GM23338 (cell line): ENCODE data around the gene LRP1-AS. TPM values are rescaled to one million over a fixed set of nuclear protein-coding genes. Genes with fewer than 3 reads are reported as not detected.

ENCODE experiments used
- ATAC-seq: fragments of 200-7000 bp; cut with Tn5 transposase; 3 replicates; pipeline ENCODE4 v1.9.1; 2020
- DNase-seq: peaks from one replicate; pipeline ENCODE4 v3.0.0-alpha.2; 2015; ENCODE audit warnings: low spot score
- H2AFZ ChIP-seq: fragments of 200-600 bp; sonication (generic); 2 replicates; pipeline ENCODE4 v1.8.0; 2016; ENCODE audit warnings: antibody characterized with exemption, mild to moderate bottlenecking, moderate library complexity
- H3F3A ChIP-seq: fragments of 200-600 bp; sonication (generic); replicated peaks from 2 replicates; pipeline ENCODE4 v1.8.0; 2017; ENCODE audit warnings: antibody characterized with exemption, mixed run types, low read depth
- H3K27ac ChIP-seq: fragments of 200-600 bp; sonication (generic); 2 replicates; pipeline ENCODE4 v1.6.1; 2016; ENCODE audit warnings: low read depth
- H3K27me3 ChIP-seq: fragments of 200-600 bp; sonication (generic); 2 replicates; pipeline ENCODE4 v1.8.0; 2016; ENCODE audit warnings: mild to moderate bottlenecking, mixed run types, moderate library complexity; ENCODE audit not compliant: insufficient read depth
- H3K36me3 ChIP-seq: fragments of 200-600 bp; sonication (generic); 2 replicates; pipeline ENCODE4 v1.8.0; 2016; ENCODE audit warnings: mild to moderate bottlenecking; ENCODE audit not compliant: insufficient read depth
- H3K4me1 ChIP-seq: fragments of 200-600 bp; sonication (generic); 2 replicates; pipeline ENCODE4 v1.8.0; 2016; ENCODE audit warnings: mild to moderate bottlenecking, moderate library complexity; ENCODE audit not compliant: insufficient read depth
- H3K4me2 ChIP-seq: fragments of 200-600 bp; sonication (generic); 2 replicates; pipeline ENCODE4 v1.7.1; 2017; ENCODE audit warnings: mixed run types
- H3K4me3 ChIP-seq: fragments of 200-600 bp; sonication (generic); 2 replicates; pipeline ENCODE4 v1.6.1; 2016; ENCODE audit warnings: mixed run types
- H3K79me2 ChIP-seq: fragments of 200-600 bp; sonication (generic); replicated peaks from 2 replicates; pipeline ENCODE4 v1.8.0; 2017; ENCODE audit warnings: mild to moderate bottlenecking; ENCODE audit not compliant: insufficient read depth
- H3K9me2 ChIP-seq: fragments of 200-600 bp; sonication (generic); 2 replicates; pipeline ENCODE4 v1.8.0; 2017; ENCODE audit not compliant: insufficient read depth
- H4K20me1 ChIP-seq: fragments of 200-600 bp; sonication (generic); replicated peaks from 2 replicates; pipeline ENCODE4 v1.8.0; 2017; ENCODE audit warnings: mild to moderate bottlenecking; ENCODE audit not compliant: insufficient read depth
- H3K27ac Mint-ChIP-seq: 2 replicates; pipeline ENCODE4 v1.8.0; 2020; ENCODE audit warnings: inconsistent platforms, mild to moderate bottlenecking, moderate library complexity, mixed read lengths
- H3K27me3 Mint-ChIP-seq: 3 replicates; pipeline ENCODE4 v1.8.0; 2022; ENCODE audit warnings: low read depth, mild to moderate bottlenecking, moderate library complexity, mixed read lengths, inconsistent platforms; ENCODE audit not compliant: insufficient read depth, poor library complexity
- H3K36me3 Mint-ChIP-seq: 3 replicates; pipeline ENCODE4 v1.8.0; 2021; ENCODE audit warnings: low read depth, mild to moderate bottlenecking, inconsistent platforms, moderate library complexity, mixed read lengths
- H3K4me1 Mint-ChIP-seq: 3 replicates; pipeline ENCODE4 v1.8.0; 2020; ENCODE audit warnings: mild to moderate bottlenecking, inconsistent platforms, mixed read lengths
- H3K4me3 Mint-ChIP-seq: 3 replicates; pipeline ENCODE4 v1.8.0; 2021; ENCODE audit warnings: moderate library complexity, mild to moderate bottlenecking, inconsistent platforms, mixed read lengths
- H3K9me3 Mint-ChIP-seq: 3 replicates; pipeline ENCODE4 v1.8.0; 2020; ENCODE audit warnings: moderate library complexity, mild to moderate bottlenecking, inconsistent platforms, mixed read lengths
- EZH2phosphoT487 ChIP-seq: fragments of 200-600 bp; sonication (generic); IDR thresholded peaks from one replicate; pipeline ENCODE4 v1.8.1; 2018; ENCODE audit warnings: antibody characterized with exemption; ENCODE audit not compliant: unreplicated experiment
- STAT1 ChIP-seq: IDR thresholded peaks from one replicate; pipeline ENCODE4 v1.6.1; 2016; ENCODE audit warnings: antibody characterized with exemption; ENCODE audit not compliant: unreplicated experiment
- ZNF114 ChIP-seq: fragments of 250-450 bp; sonication (Bioruptor Pico); IDR thresholded peaks from 2 replicates; pipeline ENCODE4 v1.5.0; 2020; ENCODE audit warnings: mild to moderate bottlenecking, moderate library complexity
- polyA plus RNA-seq: library from polyadenylated mRNA; unstranded; fragments of >200 nt; fragmentation: Nextera tagmentation; extraction: Ambion mirVana; gene quantifications from 2 replicates; pipeline ENCODE4 v1.2.1, GENCODE V29; 2016
- total RNA-seq: library from RNA; depleted of rRNA; stranded (reverse); fragments of >200 nt; shearing (Covaris generic); gene quantifications from 2 replicates; pipeline ENCODE4 v1.2.3, GENCODE V29; 2014
- TF ChIP-seq, protein P1 (sequence below): fragments of 250-450 bp; sonication (Bioruptor Pico); IDR thresholded peaks from 2 replicates; pipeline ENCODE4 v1.5.0; 2020; ENCODE audit warnings: mild to moderate bottlenecking, moderate library complexity
- TF ChIP-seq, protein P2 (sequence below): IDR thresholded peaks from 2 replicates; pipeline ENCODE4 v1.6.1; 2016; ENCODE audit warnings: antibody characterized with exemption

LRP1-AS gene
- total and polyA plus RNA-seq, 2 experiments from 2014 or later = 0.86 TPM; not detected in 1

DNA sequence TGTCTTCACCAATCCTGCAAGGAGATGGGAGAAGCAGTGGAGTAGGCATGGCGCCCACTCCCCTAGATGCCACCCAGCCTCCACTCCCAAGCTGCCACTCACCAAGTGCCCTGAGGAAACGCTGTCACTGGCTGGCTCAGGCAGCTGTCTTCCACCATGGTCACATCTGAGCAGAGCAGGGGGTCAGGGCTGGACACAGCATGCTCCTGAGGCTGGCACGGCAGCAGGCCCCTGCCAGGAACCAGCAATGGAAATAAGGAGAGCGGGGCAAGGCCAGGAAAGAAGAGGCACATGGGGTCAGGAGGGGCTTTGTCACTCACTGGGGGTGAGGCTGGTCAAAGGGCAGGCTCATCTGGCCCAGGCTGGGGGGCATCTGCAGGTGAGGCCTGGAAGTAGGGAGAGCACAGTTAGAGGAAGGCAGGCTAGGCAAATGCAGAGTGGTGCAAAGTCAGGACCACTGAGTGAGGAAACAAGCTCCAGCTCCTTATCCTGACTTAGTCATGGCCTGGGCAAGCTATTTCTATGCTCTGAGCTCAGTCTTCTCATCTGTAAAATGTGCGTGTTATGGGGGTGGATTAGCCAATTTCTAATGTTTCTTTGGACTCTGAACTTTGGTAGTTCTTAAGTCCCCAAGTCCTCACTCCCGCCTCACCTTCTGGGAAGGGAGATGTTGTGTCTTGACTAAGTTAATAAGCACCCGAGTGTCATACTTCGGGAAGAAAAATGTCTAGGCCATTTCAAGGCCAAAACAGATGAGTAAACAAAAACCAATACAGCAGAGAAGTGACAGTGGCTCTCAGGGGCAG, 50.5 kb downstream of the LRP1-AS start (continued):
- TF ChIP-seq, protein P1, sequence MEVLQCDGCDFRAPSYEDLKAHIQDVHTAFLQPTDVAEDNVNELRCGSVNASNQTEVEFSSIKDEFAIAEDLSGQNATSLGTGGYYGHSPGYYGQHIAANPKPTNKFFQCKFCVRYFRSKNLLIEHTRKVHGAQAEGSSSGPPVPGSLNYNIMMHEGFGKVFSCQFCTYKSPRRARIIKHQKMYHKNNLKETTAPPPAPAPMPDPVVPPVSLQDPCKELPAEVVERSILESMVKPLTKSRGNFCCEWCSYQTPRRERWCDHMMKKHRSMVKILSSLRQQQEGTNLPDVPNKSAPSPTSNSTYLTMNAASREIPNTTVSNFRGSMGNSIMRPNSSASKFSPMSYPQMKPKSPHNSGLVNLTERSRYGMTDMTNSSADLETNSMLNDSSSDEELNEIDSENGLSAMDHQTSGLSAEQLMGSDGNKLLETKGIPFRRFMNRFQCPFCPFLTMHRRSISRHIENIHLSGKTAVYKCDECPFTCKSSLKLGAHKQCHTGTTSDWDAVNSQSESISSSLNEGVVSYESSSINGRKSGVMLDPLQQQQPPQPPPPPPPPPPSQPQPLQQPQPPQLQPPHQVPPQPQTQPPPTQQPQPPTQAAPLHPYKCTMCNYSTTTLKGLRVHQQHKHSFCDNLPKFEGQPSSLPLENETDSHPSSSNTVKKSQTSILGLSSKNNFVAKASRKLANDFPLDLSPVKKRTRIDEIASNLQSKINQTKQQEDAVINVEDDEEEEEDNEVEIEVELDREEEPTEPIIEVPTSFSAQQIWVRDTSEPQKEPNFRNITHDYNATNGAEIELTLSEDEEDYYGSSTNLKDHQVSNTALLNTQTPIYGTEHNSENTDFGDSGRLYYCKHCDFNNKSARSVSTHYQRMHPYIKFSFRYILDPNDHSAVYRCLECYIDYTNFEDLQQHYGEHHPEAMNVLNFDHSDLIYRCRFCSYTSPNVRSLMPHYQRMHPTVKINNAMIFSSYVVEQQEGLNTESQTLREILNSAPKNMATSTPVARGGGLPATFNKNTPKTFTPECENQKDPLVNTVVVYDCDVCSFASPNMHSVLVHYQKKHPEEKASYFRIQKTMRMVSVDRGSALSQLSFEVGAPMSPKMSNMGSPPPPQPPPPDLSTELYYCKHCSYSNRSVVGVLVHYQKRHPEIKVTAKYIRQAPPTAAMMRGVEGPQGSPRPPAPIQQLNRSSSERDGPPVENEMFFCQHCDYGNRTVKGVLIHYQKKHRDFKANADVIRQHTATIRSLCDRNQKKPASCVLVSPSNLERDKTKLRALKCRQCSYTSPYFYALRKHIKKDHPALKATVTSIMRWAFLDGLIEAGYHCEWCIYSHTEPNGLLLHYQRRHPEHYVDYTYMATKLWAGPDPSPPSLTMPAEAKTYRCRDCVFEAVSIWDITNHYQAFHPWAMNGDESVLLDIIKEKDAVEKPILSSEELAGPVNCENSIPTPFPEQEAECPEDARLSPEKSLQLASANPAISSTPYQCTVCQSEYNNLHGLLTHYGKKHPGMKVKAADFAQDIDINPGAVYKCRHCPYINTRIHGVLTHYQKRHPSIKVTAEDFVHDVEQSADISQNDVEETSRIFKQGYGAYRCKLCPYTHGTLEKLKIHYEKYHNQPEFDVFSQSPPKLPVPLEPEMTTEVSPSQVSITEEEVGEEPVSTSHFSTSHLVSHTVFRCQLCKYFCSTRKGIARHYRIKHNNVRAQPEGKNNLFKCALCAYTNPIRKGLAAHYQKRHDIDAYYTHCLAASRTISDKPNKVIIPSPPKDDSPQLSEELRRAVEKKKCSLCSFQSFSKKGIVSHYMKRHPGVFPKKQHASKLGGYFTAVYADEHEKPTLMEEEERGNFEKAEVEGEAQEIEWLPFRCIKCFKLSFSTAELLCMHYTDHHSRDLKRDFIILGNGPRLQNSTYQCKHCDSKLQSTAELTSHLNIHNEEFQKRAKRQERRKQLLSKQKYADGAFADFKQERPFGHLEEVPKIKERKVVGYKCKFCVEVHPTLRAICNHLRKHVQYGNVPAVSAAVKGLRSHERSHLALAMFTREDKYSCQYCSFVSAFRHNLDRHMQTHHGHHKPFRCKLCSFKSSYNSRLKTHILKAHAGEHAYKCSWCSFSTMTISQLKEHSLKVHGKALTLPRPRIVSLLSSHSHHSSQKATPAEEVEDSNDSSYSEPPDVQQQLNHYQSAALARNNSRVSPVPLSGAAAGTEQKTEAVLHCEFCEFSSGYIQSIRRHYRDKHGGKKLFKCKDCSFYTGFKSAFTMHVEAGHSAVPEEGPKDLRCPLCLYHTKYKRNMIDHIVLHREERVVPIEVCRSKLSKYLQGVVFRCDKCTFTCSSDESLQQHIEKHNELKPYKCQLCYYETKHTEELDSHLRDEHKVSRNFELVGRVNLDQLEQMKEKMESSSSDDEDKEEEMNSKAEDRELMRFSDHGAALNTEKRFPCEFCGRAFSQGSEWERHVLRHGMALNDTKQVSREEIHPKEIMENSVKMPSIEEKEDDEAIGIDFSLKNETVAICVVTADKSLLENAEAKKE (CRISPR knock-in tag) = no peak
- TF ChIP-seq ZNF114 (CRISPR knock-in tag) = no peak

DNA sequence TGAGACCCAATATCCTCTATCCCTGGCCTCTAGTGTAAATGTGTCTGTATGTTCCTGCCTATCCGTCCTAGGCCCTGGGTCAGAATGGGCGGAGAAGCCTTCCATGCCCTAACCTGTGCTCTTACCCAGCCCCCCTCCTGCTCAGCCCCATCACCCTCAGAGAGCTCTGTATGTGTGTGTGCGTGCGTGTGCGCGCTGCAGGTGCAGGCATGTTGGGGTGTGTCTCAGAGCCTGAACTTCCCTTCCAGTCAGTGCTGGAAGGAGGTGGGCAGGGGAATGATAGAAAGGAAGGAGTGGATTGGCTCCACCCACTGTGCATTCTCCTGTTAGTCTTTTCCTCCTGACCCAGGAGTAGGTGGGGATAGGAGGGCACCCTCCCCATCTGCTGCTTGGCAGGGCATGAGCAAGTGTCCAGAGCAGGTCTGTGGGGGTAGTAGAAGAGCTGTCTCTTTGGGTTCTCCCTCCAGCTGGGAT, 51.3 kb downstream of the LRP1-AS start:
- no peaks in the 10 kb centered on the region for H3K36me3 ChIP-seq
- no peaks in the 10 kb centered on the region; the same call in 1 of the 2 replicates for H4K20me1 ChIP-seq
- no peaks in the 10 kb centered on the region for H3K27me3 ChIP-seq
- no peaks in the 10 kb centered on the region for H3K9me3 Mint-ChIP-seq
- H2AFZ ChIP-seq = no peak overlapping the region
- no peak overlapping the region for H3K27ac ChIP-seq
- H3K4me3 ChIP-seq = no peak overlapping the region
- H3K4me3 Mint-ChIP-seq = no peak overlapping the region
- H3K27ac Mint-ChIP-seq = peak overlapping the region; percentile 96
- peaks cover 10% of the 10 kb centered on the region; the same call in 1 of the 2 replicates for H3F3A ChIP-seq
- peaks cover 30% of the 10 kb centered on the region for H3K27me3 Mint-ChIP-seq
- ATAC-seq (no peak), DNase-seq (no peak)
- TF ChIP-seq STAT1 (no peak), EZH2phosphoT487 (no peak)
- TF ChIP-seq, protein P2, sequence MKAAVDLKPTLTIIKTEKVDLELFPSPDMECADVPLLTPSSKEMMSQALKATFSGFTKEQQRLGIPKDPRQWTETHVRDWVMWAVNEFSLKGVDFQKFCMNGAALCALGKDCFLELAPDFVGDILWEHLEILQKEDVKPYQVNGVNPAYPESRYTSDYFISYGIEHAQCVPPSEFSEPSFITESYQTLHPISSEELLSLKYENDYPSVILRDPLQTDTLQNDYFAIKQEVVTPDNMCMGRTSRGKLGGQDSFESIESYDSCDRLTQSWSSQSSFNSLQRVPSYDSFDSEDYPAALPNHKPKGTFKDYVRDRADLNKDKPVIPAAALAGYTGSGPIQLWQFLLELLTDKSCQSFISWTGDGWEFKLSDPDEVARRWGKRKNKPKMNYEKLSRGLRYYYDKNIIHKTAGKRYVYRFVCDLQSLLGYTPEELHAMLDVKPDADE = no peak
- H3K9me2 ChIP-seq = no peaks in the 10 kb centered on the region
- peaks cover 49% of the 10 kb centered on the region for H3K4me1 Mint-ChIP-seq
- H3K36me3 Mint-ChIP-seq = peaks cover 58% of the 10 kb centered on the region
- no peaks in the 10 kb centered on the region for H3K79me2 ChIP-seq
- H3K4me1 ChIP-seq = peaks cover 27% of the 10 kb centered on the region
- H3K4me2 ChIP-seq = no peak overlapping the region
